HG03342 (cell line): ENCODE data around the gene AKAP13.

Experiments used
- ATAC-seq: cut with Tn5 transposase; IDR thresholded peaks from one replicate; pipeline ENCODE4 v1.9.1; 2021; ENCODE audit warnings: mild to moderate bottlenecking, moderate library complexity; ENCODE audit not compliant: unreplicated experiment

The AKAP13 gene

GRCh38 chr15:85386261-85386660 lies 5.9 kb downstream of the AKAP13 start:
- no peak for ATAC-seq

DNA sequence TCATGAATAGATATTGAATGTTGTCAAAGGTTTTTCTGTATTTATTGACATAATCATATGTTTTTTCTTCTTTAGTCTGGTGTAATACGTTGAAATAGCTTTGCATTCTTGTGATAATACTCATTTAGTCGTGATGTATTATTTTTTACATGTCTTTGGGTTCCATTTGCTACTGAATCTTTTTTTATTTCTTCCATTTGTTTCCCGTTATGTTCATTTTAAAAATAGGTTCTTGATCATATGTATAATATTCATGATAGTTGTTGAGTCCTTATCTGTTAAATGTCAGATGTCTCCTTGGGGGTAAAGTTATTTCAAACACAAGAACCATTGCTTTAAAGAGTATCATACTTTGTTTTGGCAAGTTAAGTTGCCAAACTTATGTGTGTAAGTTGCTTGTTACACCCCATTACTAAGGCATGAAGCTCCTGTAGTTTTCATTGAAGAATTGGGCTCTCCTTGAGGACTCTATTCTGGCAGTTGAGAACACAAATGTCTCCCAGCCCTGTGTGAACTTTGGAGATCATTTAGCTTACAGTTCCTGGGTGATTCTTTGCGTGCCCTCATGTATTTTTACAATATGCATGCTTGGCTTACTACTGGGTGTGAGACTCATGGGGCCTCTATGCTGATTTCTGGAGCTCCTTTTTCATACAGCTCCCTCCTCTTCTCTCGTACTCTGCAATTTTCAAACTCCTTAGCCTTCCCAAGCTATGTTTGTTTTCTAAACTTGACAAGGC lies 8.3 kb downstream of the AKAP13 start:
- no peak for ATAC-seq

GRCh38 chr15:85389306-85389650 lies 8.9 kb downstream of the AKAP13 start:
- no peak for ATAC-seq

DNA sequence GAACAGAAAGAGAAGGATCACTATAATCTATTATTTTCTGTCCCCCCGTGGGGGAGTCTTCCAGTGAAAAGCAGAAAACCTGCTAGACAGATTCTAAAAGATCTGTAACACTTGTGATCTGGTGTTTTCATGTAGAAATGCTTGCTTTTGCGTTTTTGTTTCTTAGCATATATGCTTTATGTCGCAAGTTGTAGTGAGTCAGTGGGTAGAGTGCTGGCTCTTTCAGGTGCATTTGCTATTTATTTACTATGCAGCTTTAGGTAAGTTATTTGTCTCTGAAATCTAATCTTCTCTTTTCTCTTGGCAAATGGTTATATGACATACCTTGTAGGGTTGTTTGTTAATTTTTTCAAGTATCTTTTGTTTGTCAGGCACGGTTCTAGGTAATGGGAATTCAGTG lies 9.4 kb downstream of the AKAP13 start:
- no peak for ATAC-seq

- ATAC-seq = no peak
Observed at GRCh38 chr15:85393210-85393609, 12.8 kb downstream of the AKAP13 start.

GRCh38 chr15:85394554-85395333 lies 14.3 kb downstream of the AKAP13 start:
- ATAC-seq = no peak

- ATAC-seq = no peak
Observed at GRCh38 chr15:85396554-85396953, 16.2 kb downstream of the AKAP13 start.

DNA sequence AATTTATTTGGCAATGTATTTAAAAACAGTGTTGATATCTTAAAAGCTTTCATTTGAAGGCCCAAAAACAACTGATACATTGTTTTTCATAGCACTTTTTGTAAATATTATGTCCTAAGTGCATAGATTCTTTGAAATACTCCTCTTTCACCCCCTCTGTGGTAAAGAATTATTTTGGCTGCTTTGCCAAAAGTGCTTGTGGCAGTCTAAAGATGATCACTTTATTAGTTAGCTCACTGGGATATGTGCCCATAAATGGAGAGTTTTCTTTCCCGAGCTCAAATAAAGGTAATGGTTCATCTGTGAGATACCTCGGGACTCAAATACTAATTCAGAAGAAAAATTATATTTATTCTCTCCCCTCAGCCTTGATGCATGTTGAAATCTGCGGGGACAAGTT lies 16.7 kb downstream of the AKAP13 start:
- no peak for ATAC-seq

DNA sequence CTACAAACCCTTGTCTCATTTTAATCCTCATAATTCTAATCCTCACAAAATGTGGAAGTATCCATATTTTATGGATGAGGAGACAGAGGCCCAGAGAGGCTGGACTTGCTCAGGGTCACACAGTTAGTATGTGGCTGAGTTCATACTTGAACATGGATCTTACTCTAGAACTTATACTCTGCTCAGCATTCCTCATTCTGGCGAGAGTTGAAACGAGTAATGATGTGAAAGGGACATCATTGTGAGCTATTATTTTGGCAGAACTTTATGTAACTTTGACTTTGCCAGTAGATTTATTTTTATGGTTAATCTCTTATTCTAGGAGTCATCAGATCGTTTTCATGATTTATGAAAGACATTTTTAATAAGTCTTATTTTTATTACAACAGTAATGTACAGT lies 17.5 kb downstream of the AKAP13 start:
- no peak for ATAC-seq

DNA sequence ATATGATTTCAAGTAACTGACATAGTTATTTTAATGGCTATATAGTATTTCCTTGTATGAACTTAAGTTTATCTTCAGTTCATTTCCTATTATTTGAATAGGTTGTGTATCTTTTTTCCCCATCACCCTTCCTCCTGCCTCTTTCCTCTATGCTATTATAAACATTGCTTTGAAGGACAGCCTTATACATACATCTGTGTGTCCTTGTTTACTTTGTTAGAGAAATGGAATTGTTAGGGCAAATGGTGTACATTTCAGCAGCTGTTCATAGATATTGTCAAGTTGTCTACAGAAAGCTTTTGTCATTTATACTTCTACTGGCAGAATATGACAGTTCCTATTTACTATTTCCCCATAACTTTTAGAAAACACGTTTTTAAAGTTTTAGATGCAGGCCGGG lies 18.4 kb downstream of the AKAP13 start:
- no peak for ATAC-seq

GRCh38 chr15:85399627-85400026 lies 19.2 kb downstream of the AKAP13 start:
- no peak for ATAC-seq

GRCh38 chr15:85400606-85401005 lies 20.2 kb downstream of the AKAP13 start:
- ATAC-seq = no peak

GRCh38 chr15:85401108-85401774 lies 20.8 kb downstream of the AKAP13 start:
- peak; percentile 73 for ATAC-seq

GRCh38 chr15:85402195-85402881 lies 21.9 kb downstream of the AKAP13 start:
- ATAC-seq = no peak

GRCh38 chr15:85403745-85404144 lies 23.3 kb downstream of the AKAP13 start:
- no peak for ATAC-seq

GRCh38 chr15:85404176-85404917 lies 23.9 kb downstream of the AKAP13 start:
- ATAC-seq = no peak

DNA sequence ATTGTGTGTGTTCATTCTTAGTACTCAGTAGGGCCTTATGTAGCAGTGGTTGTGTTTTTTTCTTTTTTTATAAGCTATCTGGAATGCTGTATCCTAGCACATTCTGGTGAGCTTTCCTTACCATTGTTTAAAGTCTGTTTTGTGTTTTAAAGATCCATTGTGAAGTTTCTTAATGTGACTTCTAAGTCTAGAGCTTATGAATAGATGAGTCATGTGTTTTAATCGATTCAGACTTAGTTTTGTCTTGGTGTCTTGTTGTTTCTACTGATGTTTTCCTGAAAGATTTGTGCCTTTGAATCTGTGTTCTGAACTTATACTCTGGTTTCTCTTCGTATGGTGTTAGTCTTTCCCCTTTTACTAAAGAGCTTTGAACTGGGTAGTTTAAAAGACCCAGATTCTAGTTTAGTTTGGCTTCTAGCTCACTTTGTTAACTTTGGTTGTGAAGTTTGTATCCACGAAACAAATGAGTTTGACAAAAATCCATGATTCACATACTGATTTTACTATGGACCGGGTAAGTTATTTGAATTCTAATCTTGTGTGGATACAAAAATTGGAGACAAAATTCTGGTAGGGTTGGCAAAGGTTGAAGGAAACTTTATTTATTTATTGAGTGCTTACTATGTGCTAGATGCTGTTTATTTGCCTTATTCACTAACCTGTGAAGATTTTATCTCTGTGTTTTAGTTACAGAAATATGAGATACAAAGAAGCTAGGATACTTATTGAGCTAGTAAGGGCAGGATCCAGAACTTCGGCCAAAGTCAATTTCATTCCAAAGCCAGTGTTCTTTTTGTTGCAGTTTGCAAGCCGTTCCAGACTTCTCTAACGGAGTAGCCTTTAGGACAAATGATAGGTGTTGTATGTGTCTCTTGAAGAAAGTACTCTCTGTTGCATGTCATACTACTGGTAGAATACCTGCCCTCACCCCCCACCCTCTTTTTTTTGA lies 24.8 kb downstream of the AKAP13 start:
- ATAC-seq = no peak

GRCh38 chr15:85406916-85407315 lies 26.5 kb downstream of the AKAP13 start:
- ATAC-seq = no peak

DNA sequence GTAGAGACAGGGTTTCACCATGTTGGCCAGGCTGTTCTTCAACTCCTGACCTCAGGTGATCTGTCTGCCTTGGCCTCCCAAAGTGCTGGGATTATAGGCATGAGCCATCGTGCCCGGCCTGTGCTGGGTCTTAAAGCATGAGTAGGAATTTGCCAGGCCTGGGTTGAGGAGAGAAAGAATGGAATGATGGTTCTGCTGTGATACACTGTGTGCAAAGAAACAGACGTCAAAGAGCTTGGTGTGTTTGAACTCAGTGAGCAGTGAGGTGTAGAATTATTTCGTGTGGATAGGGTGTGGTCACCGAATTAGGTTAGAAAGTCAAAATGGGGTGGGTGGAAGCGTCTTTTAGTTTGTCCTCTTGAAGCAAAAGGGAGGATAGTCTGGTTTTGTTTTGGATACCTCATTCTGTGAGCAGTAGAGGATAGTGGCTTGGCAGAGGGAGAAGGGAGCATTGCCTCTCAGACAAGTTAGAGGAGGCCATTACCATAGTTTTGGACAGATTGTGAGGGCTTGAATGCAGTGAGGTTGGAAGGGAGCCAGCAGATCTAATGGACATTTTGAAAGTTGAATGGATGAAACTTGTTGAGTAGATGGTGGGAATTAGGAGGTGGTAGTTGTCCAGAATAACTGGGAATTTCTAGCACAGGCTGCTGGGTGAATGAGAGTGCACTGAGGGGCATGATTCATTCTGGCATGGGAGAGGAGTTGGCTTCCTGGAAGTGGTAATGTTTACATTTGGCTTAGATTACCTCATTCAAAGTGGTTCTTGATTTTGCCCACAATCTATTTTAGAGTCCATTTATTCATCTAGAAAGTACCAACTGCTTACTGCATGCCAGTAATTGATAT lies 27.2 kb downstream of the AKAP13 start:
- ATAC-seq = peak; percentile 26
